NCI-H1105 treated with DMSO at 0.1 percent for 48 hours (cell line): ENCODE measurements around the gene PLCH1.

ENCODE experiments used
- DNase-seq: peaks from one replicate; lab custom pipeline; 2025; lab: John Stamatoyannopoulos, UW

PLCH1 gene

DNA sequence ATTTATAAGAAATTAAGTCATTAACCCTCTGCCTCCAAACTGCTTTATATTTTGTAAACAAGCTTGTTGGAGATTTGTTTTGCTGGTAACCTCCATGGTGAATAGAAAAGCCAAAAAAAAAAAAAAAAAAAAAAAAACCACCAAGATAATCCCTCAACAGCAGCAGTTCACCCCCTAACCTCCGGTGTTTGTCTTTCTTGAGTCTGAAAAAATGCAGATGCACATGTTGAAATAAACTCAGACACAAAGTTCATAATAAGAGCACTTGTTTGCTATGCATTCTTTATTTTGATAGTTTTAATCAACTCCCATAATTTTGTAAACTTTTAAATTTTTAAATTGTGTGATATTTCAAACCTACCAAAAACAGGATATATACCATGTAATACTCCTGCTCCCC lies 1.8 kb upstream of the PLCH1 start:
- DNase-seq: no peak

DNA sequence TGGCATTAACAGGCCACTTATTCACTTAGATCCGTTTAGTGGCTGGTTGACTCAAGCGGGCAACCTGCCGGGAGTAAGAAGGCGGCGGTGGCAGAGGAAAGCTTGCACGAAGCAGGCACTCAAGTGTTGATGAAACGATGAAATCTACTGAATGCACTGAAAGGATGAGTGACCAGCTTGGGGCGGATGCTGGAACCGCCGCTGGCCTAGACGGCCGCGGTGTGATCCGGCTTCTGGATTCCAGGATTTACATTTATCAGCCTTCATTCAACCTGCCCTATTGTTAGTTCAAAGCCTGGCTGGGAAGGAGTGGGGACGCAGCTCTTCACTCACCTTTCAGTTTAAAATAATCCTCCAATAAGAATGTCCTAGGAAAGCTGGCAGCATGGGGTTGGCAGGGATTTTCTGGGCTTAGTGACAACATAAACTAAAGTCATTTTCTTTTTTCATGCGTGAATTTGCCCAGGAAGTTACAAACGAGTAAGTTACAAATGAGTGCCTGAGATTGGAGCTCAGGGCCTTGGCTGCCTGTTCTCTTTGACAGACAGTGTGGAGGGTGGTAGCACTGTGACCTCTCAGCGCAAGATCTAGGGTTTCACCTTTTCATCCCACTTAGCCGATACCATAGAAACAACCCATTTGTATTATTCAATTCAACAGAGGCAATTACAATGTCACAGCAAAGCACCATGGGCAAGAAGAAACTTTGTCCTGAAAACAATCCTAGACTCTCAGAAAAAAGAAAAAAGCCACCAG lies 1.1 kb upstream of the PLCH1 start:
- DNase-seq: peak; percentile 85

DNA sequence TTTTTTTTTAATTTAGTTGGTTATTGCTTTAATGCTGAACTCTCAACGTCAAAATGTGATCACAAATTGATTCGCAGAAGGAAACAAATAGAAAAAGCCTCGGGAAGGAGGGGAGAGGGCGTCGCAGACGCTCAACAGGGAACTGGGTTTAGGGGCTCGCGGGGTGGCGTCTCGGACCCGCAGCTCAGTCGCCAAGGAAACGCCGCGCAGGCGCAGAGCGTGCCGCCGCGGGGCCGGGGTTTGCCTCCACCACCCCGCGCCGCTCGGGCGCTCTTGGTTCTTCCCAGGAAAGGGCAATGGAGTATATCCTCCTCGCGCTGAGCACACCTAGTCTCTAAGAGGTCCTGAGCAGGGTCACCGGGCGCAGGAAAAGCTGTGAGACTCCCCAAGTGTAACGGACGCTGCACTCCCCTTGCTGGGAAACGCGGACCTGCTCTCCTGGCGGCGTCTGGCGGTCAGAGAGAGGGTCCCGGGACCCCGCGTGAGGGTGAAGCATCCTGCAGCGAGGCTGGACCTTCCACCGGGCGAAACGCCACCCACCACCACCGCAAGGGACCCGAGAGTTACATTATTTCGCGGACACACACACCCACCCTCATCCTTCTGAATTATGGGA lies 753 bp downstream of the PLCH1 start:
- peak; percentile 77 for DNase-seq

DNA sequence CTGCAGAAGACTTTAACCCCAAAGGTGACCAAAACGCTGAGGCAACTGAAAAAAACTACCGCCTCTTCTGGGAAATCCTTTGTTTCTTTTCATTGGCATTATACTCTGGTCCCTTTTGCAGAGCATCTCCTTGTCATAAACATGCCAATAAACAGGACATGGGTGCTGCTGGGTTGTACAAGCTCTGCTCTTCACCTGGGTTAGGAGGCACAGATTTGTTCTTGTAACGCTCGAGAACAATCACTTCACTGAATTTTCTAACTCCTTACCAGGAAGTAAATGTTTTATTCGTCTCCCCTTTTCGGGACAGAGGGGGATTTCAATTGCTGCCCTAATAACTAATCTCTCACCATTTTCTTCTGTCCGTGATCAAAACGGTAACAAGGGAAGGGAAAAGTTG lies 1.3 kb downstream of the PLCH1 start:
- peak; percentile 52 for DNase-seq

DNA sequence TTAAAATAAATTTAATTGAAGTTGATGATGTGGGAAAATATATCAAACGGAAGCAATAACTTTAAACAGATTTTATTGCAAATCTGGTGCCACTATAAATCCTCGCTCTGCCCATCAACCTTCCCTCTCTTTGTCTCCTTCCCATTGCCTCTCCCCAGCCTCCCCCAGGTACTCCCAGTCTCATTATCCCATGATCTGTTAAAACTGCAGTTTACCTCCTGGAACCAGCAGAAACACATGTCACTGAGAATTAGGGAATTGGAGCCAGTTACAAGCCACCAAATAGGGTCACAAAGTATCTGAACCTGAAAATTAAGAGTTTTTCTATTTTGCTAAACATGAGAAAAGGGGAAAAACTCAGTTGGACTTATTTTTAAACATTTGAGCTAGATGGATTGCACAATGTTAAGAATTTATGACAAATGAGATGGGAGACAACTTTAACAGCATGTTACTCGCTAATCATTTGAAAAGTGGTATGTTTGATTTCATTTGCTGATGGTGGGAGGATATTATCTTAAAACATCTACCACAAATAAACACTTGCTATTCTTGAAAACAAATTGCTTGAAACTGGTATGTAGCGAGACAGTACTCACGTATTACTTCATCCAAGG lies 2.4 kb downstream of the PLCH1 start:
- no peak for DNase-seq

DNA sequence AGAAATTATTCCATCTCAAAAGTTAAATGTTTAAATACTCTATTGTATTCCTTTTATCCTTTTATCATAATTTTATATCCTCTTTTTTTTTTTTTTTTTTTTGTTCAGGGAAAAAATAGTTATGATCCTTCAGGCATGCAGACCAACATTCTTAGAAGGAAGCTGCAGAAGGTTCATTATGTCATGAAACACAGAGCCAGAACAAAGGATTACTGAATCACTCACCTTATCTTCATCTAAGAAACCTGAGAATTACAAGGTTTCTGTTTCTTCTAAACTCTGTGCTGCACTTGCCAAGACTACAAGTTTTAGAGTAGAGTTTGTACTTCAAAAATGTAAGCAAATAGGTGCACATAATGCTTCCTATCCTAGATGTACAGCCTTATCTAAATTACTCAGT lies 3.3 kb downstream of the PLCH1 start:
- DNase-seq: no peak

DNA sequence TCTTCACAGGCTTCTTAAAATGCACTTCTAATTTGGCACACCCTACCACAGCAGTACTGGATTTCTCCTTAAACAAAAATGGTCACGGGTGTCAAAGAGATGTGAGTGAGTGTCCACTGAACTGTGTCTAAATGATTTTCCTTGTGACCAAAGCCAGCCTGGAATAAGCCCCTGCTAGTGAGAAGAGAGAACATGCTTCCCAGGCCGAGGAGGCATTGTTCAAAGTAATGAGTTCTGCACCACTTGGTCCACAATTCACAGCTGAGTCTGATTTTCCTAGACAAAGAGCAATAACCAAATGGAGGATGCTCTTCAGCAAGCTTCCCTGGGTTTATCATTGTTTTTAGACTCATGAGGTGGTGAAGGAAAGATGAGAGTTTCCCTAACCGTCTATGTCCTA lies 3.8 kb downstream of the PLCH1 start:
- no peak for DNase-seq

DNA sequence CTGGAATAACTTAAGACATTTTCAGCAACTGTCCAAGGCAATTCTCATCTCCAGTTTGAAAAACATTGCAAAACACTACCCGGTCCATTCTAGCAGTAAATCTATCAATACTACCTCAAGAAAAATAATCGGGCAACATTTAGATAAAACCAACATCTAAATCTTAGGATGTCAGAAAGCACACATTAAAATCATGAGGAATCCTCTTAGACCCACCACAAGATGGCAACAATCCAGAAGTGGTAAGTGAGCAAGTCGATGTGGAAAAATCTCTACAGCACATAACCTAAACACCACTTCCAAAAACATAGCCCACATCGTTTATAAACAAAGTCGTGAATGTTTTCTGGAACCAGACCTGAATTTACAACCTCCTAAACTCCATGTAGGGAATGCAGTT lies 5.7 kb downstream of the PLCH1 start:
- no peak for DNase-seq

DNA sequence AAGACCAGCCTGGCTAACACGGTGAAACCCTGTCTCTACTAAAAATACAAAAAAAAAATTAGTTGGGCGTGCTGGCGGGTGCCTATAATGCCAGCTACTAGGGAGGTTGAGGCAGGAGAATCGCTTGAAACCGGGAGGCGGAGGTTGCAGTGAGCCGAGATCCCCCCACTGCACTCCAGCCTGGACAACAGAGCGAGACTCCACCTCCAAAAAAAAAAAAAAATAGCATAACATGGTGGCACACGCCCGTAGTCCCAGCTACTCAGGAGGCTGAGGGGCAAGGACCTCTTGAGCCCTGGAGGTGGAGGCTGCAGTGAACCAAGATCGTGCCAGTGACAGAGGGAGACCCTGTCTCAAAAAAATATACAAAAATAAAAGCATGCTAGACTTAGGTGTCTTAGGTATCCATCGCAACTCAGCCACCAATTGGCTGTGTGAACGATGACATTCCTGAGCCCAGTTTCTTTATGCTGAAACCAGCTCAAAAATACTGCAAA lies 6.2 kb downstream of the PLCH1 start:
- DNase-seq: no peak

DNA sequence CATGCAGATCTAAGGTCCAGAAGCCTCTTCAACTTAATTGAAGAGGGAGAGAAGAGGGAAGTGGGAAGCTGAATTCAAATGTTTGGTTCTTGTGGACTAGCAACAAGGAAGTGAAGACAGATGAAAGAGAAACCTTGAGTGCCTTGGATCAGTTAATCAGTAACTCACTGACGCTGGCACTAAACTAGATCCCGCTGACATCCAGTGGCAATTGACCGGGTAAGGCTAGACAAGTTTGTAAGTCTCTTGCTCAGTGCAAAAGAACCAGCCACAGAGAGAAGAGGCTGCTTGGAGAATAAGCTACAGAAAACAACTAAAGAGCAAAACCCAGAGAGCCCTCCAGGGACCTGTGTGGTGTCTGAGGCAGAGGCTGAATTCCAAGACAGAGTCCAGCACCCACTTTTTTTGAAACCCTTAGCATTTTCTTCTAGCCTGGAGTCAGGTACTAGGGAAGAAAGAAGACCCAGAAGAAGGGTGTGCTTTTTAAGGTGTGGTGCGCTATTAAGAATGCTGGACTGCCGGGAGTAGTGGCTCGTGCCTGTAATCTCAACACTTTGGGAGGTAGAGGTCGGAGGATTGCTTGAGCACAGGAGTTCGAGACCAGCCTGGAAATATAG lies 6.9 kb downstream of the PLCH1 start:
- no peak for DNase-seq

DNA sequence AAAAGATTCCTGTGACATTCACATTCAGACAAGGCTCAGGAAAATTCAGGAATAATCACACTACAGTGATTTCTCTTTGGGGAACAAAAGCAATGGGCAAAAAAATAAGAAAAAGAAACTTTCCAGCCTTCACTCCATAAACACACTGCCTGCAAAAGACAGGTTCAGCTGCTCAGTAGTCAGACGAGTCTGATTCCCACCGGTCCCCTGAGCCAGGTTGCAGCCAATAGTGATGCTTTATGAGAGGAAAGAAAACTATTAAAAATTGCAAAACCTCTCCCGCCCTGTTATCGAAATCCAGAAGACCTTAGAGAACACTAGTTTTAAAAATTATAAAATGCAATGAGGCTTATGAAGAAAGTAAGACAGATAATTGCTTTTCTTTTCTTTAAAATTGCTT lies 8.5 kb downstream of the PLCH1 start:
- no peak for DNase-seq

DNA sequence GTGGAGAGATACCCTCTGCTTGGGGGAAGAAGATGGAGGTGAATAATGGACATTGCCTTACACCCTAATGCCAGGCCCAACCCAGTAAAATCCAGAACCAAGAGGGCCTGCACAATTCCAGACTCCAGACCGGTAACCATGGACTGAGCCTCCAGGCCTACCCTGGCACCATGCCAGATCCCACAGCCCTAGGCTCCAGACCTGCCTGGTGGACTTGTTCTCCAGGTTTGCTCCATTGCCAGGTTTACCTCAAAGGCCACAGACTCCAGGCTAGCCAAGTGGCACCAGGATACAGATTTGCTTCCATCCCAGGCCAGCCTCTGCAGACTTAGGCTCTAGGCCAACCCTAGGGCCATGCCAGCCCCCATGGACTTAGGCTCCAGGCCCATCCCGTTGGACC lies 14.0 kb downstream of the PLCH1 start:
- DNase-seq: no peak

DNA sequence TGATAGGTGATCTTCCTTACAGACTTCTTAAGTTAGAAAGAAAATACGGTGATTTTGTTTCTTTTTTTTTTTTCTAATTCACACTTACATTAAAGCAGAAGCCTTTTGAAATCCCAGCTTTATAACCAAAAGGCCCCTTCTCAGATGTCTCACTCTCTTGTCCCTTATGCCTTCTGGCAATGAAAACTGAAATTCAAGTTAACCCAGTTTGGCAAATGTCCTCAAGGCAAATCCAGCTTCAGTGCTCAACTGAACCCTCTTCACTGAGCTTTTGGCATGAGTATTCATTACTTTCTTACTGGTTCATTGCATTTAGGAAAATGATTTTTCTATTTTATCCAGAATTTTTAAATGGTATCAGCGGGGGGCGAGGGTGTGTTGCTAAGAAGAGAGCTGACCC lies 17.0 kb downstream of the PLCH1 start:
- no peak for DNase-seq

DNA sequence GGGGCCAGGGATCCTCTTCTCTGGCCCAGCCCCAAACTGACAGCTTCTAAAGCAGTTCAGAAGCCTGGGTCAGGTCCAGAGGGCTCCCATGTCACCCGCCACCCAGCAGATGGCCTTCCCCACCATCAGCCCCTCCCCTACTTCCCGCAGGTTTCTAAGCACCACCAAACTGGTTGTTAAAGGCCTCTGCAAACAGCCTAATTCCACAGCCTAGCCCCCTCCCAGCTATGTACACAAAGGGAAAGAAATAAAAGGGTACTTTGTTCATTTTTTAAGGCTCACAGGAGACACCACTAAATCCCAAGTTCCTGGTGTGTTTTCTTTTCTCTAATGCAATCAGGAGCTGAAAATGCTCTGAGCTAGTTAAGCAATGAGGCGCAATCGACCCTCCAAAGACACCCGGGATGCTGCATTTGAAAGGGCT lies 30.6 kb downstream of the PLCH1 start:
- DNase-seq: no peak

DNA sequence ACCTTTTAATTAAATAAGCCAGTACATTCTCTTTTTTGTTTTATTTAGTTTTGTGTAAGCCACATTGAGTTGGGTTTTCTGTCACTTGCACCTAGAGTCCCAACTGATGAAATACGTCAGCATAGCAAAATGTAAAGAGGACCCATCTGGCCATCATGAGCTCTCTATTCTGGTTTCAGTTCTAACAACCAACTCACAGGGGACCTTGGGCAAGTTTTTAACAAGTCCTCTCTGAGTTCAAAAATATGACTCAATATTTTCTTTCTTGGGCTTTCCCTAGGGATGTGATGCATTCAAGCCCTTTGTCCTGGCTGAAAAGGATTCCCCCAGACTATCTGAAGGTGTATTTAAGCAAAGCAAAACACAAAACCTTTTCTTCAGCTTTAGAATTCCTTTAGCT lies 32.9 kb downstream of the PLCH1 start:
- DNase-seq: no peak

DNA sequence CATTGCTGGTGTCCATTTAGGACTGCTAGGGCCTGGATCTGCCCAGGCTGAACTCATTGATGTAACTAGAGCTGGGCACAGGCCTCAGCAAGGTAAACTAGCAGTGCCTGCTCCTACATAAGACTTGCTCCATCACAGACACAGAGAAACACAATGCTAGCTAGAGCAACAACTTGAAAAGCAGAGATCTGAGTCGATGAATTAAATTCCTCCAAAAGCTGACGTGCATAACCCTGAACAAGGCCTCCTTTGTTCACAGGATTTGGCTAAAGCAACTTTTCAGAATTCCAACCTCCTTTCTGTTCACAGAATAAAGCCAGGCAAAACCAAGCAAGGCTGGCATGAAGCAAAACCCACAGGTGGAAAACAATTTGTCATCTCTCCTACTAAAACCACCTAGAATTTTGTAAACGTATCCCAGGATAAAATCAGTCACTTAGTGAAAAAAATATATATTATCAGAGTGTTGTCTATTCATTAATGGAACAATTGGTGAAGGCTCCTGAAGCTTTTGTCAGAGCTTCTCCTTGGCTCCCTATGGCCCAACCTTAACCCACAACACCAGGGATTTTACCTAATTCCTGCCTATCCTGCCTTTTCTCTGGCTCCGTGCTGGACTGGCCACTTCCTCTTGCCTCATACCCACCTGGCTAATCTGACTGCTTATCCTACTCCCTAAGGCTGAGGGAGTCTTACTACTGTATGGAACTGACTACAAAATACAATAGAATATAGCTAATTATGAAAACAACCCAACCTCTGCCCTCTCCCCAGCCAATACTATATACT lies 39.9 kb downstream of the PLCH1 start:
- DNase-seq: no peak

DNA sequence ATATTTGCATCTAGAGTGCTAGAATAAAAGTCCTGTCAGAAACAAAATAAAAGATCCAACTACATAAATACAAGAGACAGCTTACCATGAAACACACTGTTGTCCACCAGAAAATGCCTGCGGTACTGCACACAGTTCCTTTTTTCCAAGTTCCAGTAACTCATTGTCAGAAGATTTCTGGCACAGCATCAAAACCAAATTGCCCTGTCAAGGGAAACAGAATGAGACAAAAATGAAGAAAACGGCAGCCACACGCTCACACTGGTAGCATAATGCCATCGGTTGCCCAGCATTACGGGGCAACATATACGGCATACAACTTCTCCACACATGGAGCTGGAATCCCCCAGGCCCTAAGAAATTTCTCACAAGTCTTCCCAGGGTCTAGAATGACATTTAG lies 40.8 kb downstream of the PLCH1 start:
- peak; percentile 11 for DNase-seq

DNA sequence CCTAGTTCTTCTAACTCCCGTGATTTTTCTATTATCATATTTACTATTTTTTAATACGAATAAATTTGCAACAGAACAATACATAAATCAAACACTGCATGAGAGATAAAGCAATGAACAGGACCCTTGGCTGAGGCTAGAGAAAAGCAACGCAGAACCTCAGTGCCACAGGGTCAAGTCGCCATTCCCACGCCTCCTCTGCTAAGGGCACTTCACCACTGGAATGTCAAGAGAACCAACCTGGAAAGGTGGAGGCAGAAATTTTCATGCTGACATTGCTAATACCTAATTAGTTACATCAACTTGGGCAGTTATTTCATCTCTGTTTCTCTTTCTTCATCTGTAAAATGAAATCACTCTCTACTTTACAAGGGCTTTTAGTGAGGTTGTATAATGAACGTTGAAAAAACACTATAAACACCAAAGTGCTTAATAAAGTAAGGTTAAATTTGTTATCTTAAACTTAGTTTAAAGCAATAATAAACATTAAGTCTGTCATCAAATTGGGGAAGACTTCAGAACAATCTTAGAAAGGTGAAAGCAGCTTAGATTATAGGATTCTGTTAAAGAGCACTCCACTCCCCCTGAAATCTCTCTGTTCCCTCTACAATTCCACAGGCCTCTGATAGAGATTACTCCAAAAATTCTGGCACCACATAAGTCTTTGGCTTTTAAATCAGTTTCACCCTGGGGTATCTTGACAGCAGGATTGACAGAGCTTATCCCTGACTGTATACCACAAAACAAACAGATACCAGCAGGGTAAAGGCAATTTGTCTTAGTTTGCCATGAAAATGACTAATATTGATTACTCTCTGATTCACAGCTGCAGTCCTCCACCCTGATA lies 41.9 kb downstream of the PLCH1 start:
- no peak for DNase-seq

DNA sequence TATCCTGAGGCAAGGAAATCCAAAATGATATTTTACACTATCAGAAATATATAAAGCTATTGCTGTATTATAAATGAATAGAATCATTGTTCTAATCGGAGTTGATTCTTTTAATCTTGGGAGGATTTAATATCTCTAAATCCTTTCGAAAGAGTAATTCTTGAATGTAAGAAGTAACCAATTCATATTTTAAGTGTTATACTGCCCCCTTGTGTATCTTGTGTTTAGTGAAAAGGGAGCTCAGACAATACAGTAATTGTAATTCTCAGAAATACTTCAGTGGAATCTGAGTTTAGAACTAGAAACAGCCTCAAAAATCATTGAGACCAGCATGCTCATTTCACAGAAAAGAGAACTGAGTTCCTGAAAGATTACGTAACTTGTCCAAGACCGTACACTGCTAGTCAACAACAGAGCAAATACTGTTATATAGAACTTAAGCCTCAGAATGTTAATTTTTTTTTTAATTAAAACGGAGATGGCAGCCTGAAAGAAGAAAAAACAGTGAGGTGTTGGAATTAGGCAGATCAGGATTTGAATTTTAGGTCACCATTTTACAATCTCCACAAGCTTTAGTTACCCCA lies 42.9 kb downstream of the PLCH1 start:
- DNase-seq: peak; percentile 80

DNA sequence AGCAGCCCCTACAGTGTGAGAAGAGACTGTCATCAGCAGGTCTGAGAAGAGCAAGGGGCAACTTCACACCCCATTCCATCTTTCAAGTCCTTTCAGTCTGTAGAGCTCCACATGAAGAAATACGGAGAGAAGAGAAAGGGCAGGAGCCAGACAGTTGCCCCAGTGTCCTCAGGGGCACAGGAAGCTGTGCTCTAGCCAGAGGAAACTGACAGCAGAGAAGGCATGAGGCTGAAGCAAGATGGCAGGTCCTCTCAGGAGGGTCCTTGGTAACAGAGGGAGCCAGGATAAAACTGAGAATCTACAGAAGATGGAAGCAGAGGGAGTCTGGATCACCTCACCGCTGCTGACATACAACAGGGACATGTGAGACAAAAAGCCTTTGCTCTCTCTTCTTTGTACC lies 47.3 kb downstream of the PLCH1 start:
- no peak for DNase-seq

DNA sequence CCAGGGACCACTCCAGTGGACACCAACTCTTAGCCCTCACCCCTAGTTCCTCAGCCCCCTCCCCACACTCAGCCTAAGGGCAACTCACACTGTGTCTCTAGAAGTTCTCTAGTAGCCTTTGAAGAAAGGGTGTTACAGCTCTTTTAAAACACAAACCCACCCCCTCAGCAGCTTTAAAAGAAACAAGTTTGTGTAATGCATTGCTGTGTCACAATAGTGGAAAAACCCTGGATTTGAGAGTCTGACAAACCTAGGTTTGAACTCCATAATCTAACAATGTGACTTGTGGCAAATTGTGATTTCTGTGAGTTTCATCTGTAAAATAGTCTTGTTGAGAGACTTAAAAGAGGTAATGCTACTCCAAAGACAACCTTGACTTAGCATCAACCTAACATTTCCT lies 54.0 kb downstream of the PLCH1 start:
- DNase-seq: no peak
